ENCODE data around the gene ISLR2.

ISLR2 gene

GRCh38 chr15:74121039-74121438 is 9.3 kb upstream of the ISLR2 start:
- H3K27ac ChIP-seq (ENCODE audit: low read depth, low read length) = no peak overlapping the region
- H2AFZ ChIP-seq (ENCODE audit: low read length, unreplicated experiment) = no peak overlapping the region
- H3K4me1 ChIP-seq (ENCODE audit: control insufficient read depth, insufficient read depth, low read length, unreplicated experiment) = no peaks in the 10 kb centered on the region
- H3K27me3 ChIP-seq (ENCODE audit: insufficient read depth, low read length) = peaks cover 48% of the 10 kb centered on the region
- H3K4me3 ChIP-seq (ENCODE audit: low read depth, low read length) = no peak overlapping the region
- H3K36me3 ChIP-seq (ENCODE audit: insufficient read depth, low read length) = no peaks in the 10 kb centered on the region
- H3K79me2 ChIP-seq (ENCODE audit: control insufficient read depth, insufficient read depth, low read length, unreplicated experiment) = no peaks in the 10 kb centered on the region

DNA sequence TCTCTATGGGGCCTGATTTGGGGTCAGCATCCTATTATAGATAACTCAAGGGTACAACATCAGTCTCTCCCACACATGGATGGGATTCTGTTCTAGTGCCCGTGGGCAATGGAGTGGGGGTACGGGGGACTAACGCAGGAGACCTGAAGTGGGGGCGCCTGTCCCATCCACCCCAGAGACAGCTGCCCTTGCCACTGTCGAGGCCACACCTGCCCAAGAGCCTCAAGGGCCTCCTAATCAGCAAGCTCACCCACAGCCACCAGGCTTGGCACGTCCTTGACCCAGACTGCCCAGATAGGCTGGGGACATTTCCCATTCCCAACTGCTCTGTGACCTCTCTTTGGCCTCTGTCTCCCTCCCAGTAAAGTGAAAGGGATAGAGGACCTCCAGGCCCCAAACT is 8.5 kb upstream of the ISLR2 start:
- no peaks in the 10 kb centered on the region for H3K4me1 ChIP-seq (ENCODE audit: control insufficient read depth, insufficient read depth, low read length, unreplicated experiment)
- H2AFZ ChIP-seq (ENCODE audit: low read length, unreplicated experiment) = no peak overlapping the region
- H3K27ac ChIP-seq (ENCODE audit: low read depth, low read length) = no peak overlapping the region
- no peak overlapping the region for H3K4me3 ChIP-seq (ENCODE audit: low read depth, low read length)
- H3K36me3 ChIP-seq (ENCODE audit: insufficient read depth, low read length) = no peaks in the 10 kb centered on the region
- H3K79me2 ChIP-seq (ENCODE audit: control insufficient read depth, insufficient read depth, low read length, unreplicated experiment) = no peaks in the 10 kb centered on the region
- H3K27me3 ChIP-seq (ENCODE audit: insufficient read depth, low read length) = peaks cover 48% of the 10 kb centered on the region

GRCh38 chr15:74122403-74123130 is 7.8 kb upstream of the ISLR2 start:
- Histone ChIP-seq H3K27ac (ENCODE audit: low read depth, low read length) (no peak overlapping the region), H3K36me3 (ENCODE audit: insufficient read depth, low read length) (no peaks in the 10 kb centered on the region), H3K79me2 (ENCODE audit: control insufficient read depth, insufficient read depth, low read length, unreplicated experiment) (no peaks in the 10 kb centered on the region), H3K4me1 (ENCODE audit: control insufficient read depth, insufficient read depth, low read length, unreplicated experiment) (no peaks in the 10 kb centered on the region), H2AFZ (ENCODE audit: low read length, unreplicated experiment) (no peak overlapping the region), H3K4me3 (ENCODE audit: low read depth, low read length) (no peak overlapping the region), H3K27me3 (ENCODE audit: insufficient read depth, low read length) (peaks cover 52% of the 10 kb centered on the region)

DNA sequence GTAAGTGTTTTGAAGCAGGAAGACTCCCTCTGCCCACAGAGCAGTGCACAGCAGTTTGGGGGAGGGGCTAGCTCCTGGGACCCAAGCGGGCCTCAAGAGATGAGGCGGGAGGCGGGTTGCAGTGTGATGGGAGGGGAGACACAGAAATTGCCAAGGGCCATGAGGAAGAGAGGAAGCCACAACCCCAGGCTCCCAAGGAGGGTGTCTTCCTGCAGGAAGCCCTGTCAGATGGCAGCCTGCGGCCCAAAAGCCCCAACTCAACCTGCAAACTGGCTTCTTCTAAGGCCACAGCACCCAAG is 7.3 kb upstream of the ISLR2 start:
- no peak overlapping the region for H3K27ac ChIP-seq (ENCODE audit: low read depth, low read length)
- H3K27me3 ChIP-seq (ENCODE audit: insufficient read depth, low read length) = peaks cover 55% of the 10 kb centered on the region
- H3K4me3 ChIP-seq (ENCODE audit: low read depth, low read length) = no peak overlapping the region
- no peak overlapping the region for H2AFZ ChIP-seq (ENCODE audit: low read length, unreplicated experiment)
- no peaks in the 10 kb centered on the region for H3K4me1 ChIP-seq (ENCODE audit: control insufficient read depth, insufficient read depth, low read length, unreplicated experiment)
- H3K79me2 ChIP-seq (ENCODE audit: control insufficient read depth, insufficient read depth, low read length, unreplicated experiment) = no peaks in the 10 kb centered on the region
- H3K36me3 ChIP-seq (ENCODE audit: insufficient read depth, low read length) = no peaks in the 10 kb centered on the region

DNA sequence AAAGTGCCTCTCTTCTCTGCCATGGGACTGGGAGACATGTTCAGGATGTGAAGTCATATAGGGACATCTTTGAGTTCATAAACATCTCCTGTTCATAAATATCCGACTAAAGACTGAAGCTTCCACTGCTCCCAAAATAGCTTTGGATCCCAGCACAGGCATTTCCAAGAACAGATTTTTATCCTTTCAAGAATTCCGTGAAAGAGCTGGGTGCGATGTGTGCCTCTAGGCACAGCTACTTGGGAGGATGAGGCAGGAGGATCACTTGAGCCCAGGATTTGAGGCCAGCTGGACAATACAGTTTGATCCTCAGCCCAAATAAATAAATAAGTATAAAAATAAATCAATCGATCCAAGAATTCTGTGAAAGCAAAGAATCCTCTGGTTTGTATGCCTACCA is 6.7 kb upstream of the ISLR2 start:
- no peaks in the 10 kb centered on the region for H3K79me2 ChIP-seq (ENCODE audit: control insufficient read depth, insufficient read depth, low read length, unreplicated experiment)
- H3K27me3 ChIP-seq (ENCODE audit: insufficient read depth, low read length) = peaks cover 61% of the 10 kb centered on the region
- no peaks in the 10 kb centered on the region for H3K36me3 ChIP-seq (ENCODE audit: insufficient read depth, low read length)
- no peak overlapping the region for H3K27ac ChIP-seq (ENCODE audit: low read depth, low read length)
- H2AFZ ChIP-seq (ENCODE audit: low read length, unreplicated experiment) = no peak overlapping the region
- no peaks in the 10 kb centered on the region for H3K4me1 ChIP-seq (ENCODE audit: control insufficient read depth, insufficient read depth, low read length, unreplicated experiment)
- H3K4me3 ChIP-seq (ENCODE audit: low read depth, low read length) = no peak overlapping the region

DNA sequence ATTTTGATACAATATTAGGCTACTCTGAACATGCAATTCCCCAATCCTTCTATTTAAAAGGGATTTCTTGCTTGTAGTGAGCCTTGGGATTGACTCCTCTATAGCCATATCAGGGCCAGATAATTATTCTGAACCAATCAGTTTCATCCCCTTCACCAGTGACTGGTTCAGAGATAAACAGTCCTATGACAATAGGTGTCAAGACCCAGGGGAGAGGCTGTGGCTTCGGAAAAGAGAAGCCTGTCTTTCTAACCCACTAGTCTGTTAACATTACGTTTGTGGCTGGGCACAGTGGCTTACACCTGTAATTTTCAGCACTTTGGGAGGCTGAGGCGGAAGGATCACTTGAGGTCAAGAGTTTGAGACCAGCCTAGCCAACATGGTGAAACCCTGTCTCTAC is 6.2 kb upstream of the ISLR2 start:
- Histone ChIP-seq H3K79me2 (ENCODE audit: control insufficient read depth, insufficient read depth, low read length, unreplicated experiment) (no peaks in the 10 kb centered on the region), H3K36me3 (ENCODE audit: insufficient read depth, low read length) (no peaks in the 10 kb centered on the region)

GRCh38 chr15:74124759-74125158 is 5.6 kb upstream of the ISLR2 start:
- Histone ChIP-seq H3K79me2 (ENCODE audit: control insufficient read depth, insufficient read depth, low read length, unreplicated experiment) (no peaks in the 10 kb centered on the region), H3K4me3 (ENCODE audit: low read depth, low read length) (no peak overlapping the region), H2AFZ (ENCODE audit: low read length, unreplicated experiment) (no peak overlapping the region), H3K4me1 (ENCODE audit: control insufficient read depth, insufficient read depth, low read length, unreplicated experiment) (peaks cover 5% of the 10 kb centered on the region), H3K27ac (ENCODE audit: low read depth, low read length) (no peak overlapping the region), H3K27me3 (ENCODE audit: insufficient read depth, low read length) (peaks cover 70% of the 10 kb centered on the region), H3K36me3 (ENCODE audit: insufficient read depth, low read length) (no peaks in the 10 kb centered on the region)

More for the DNA sequence above, 6.2 kb upstream of the ISLR2 start:
- peaks cover under 1% of the 10 kb centered on the region for H3K4me1 ChIP-seq (ENCODE audit: control insufficient read depth, insufficient read depth, low read length, unreplicated experiment)
- peaks cover 66% of the 10 kb centered on the region for H3K27me3 ChIP-seq (ENCODE audit: insufficient read depth, low read length)
- H2AFZ ChIP-seq (ENCODE audit: low read length, unreplicated experiment) = no peak overlapping the region
- no peak overlapping the region for H3K4me3 ChIP-seq (ENCODE audit: low read depth, low read length)
- H3K27ac ChIP-seq (ENCODE audit: low read depth, low read length) = no peak overlapping the region

DNA sequence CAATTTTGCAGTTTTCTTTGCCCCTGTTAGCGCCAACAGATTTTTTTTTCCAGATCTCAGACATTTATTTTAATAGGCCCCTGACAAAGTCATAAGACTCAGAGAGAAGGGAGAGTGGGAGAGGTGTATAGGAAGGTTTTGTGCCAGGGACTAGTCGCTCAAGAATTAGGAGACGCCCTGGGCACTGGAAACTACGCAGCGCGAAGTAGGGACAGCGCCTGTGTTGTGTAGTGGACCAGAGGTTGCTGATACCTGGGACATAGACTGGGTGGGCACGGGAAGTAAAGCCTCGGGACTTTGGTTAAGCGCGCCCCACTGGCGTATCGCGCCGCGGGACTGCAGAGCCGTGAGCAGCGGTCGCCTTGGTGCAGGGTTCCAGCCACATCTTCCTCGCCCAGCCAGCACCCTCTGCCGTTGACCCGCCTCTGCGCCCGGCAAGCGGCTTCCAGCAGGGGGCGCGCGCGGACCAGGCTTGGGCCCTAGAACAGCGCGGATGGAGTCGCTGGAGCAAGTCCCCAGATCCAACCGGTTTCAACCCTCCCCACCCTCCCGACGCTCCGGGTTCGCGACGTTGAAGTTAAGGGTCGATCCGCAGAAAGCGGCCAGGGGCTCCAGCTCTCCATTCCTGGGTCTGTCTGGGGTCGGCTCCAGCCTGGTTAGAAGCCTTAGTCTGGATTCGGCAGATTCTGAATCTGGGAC is 3.0 kb upstream of the ISLR2 start:
- H3K79me2 ChIP-seq (ENCODE audit: control insufficient read depth, insufficient read depth, low read length, unreplicated experiment) = no peaks in the 10 kb centered on the region
- H3K36me3 ChIP-seq (ENCODE audit: insufficient read depth, low read length) = no peaks in the 10 kb centered on the region
- peak overlapping the region; percentile 71 for H3K4me3 ChIP-seq (ENCODE audit: low read depth, low read length)
- peaks cover 5% of the 10 kb centered on the region for H3K4me1 ChIP-seq (ENCODE audit: control insufficient read depth, insufficient read depth, low read length, unreplicated experiment)
- peak overlapping the region; percentile 21 for H2AFZ ChIP-seq (ENCODE audit: low read length, unreplicated experiment)
- H3K27ac ChIP-seq (ENCODE audit: low read depth, low read length) = no peak overlapping the region
- peaks cover 78% of the 10 kb centered on the region for H3K27me3 ChIP-seq (ENCODE audit: insufficient read depth, low read length)

GRCh38 chr15:74127954-74128784 is 2.2 kb upstream of the ISLR2 start:
- peaks cover 82% of the 10 kb centered on the region for H3K27me3 ChIP-seq (ENCODE audit: insufficient read depth, low read length)
- no peak overlapping the region for H3K27ac ChIP-seq (ENCODE audit: low read depth, low read length)
- peak overlapping the region; percentile 71 for H3K4me3 ChIP-seq (ENCODE audit: low read depth, low read length)
- peak overlapping the region; percentile 21 for H2AFZ ChIP-seq (ENCODE audit: low read length, unreplicated experiment)
- H3K36me3 ChIP-seq (ENCODE audit: insufficient read depth, low read length) = no peaks in the 10 kb centered on the region
- peaks cover 5% of the 10 kb centered on the region for H3K4me1 ChIP-seq (ENCODE audit: control insufficient read depth, insufficient read depth, low read length, unreplicated experiment)
- no peaks in the 10 kb centered on the region for H3K79me2 ChIP-seq (ENCODE audit: control insufficient read depth, insufficient read depth, low read length, unreplicated experiment)

DNA sequence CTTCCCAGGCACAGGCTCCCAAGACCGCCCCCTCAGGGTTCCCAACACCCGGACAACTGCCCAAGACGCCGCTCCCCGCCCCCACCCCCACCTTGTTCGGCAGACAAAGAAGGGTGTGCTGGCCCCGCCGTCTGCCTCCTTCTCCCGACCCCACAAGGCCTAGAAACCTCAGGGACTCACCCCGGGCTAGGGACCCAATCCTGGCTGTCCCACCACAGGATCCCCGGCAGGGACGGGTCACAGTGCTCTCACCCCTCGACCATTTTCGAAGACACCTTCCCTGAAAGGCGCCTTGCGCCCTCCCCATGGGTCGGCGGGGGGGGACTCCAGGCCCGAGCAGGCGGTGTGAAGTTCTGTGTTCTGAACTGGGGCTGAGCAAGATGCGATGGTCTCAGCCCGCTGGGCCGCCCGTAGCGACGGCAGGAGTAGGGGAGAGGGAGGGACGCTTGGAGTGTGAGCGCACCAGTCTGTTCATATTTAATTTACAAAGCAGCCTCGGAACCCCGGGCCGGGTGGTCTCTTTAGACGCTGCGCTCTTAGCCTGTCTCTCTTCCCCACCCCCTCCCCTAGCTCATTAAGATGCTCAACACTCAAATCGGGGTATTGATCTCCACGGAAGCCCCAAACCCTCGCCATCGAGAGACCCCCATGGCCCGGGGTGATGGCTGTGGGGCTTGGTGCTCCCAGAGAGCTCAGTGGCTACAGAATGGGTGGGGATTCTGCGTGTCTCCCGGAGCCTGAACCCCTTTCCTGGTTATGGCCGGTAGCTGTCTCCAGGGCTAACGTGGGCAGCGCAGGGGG is 1.4 kb upstream of the ISLR2 start:
- no peaks in the 10 kb centered on the region for H3K79me2 ChIP-seq (ENCODE audit: control insufficient read depth, insufficient read depth, low read length, unreplicated experiment)
- peaks cover 5% of the 10 kb centered on the region for H3K4me1 ChIP-seq (ENCODE audit: control insufficient read depth, insufficient read depth, low read length, unreplicated experiment)
- no peaks in the 10 kb centered on the region for H3K36me3 ChIP-seq (ENCODE audit: insufficient read depth, low read length)
- no peak overlapping the region for H3K27ac ChIP-seq (ENCODE audit: low read depth, low read length)
- no peak overlapping the region for H2AFZ ChIP-seq (ENCODE audit: low read length, unreplicated experiment)
- H3K27me3 ChIP-seq (ENCODE audit: insufficient read depth, low read length) = peaks cover 83% of the 10 kb centered on the region
- H3K4me3 ChIP-seq (ENCODE audit: low read depth, low read length) = peak overlapping the region; percentile 41
